Right cardiac atrium (tissue), 5 donors: ENCODE measurements around the gene DLL1. TPM values are rescaled to one million over a fixed set of nuclear protein-coding genes. Genes with fewer than 3 reads are reported as not detected.

Source experiments
- ATAC-seq, 2 donors: fragments of 200-7000 bp; cut with Tn5 transposase; one replicate each; pipeline versions ENCODE4 v1.8.0 to v1.9.1; 2020; ENCODE audit warnings: moderate library complexity in 2 of 2, mild to moderate bottlenecking in 1 of 2
- DNase-seq, 3 donors: peaks; one replicate each; pipeline ENCODE4 v3.0.0-alpha.2; 2020
- H3K27ac ChIP-seq: one replicate; pipeline ENCODE4 v1.5.1; 2013; ENCODE audit warnings: mild to moderate bottlenecking, low read length, control low read depth, moderate library complexity
- H3K27me3 ChIP-seq: one replicate; pipeline ENCODE4 v1.6.1; 2013; ENCODE audit not compliant: control insufficient read depth, insufficient read depth
- H3K4me1 ChIP-seq: one replicate; pipeline ENCODE4 v1.6.1; 2013; ENCODE audit warnings: low read length; ENCODE audit not compliant: control insufficient read depth, insufficient read depth
- H3K4me3 ChIP-seq: one replicate; pipeline ENCODE4 v1.5.1; 2013; ENCODE audit warnings: low read length, control low read depth
- H3K9me3 ChIP-seq: one replicate; pipeline ENCODE4 v1.6.1; 2013; ENCODE audit warnings: low read length; ENCODE audit not compliant: control insufficient read depth
- WGBS: extraction: QIAGEN DNeasy Blood & Tissue Kit; methylation state at CpG from one replicate; pipeline ENCODE4 v1.1.7; 2013; 5-methylcytosine and 5-hydroxymethylcytosine counted together
- intact Hi-C, 4 donors: fragments of 100-400 bp; cut with DNase I; formaldehyde crosslinking; loops; one replicate each; pipeline versions ENCODE4 v1.11.0 to v1.14.0; 2022 to 2023
- polyA plus RNA-seq: library from polyadenylated mRNA; stranded (reverse); fragments of 200-250 nt; gene quantifications from one replicate; pipeline ENCODE4 v1.2.3, GENCODE V29; 2013
- total RNA-seq, 4 donors: library from RNA; stranded (reverse); fragmentation: NEBNext Ultra II Directional; extraction: Animal tissue kit (Norgen Biotek cat#: 25700); gene quantifications; one replicate each; pipeline ENCODE4 v1.2.1, GENCODE V29; 2021
- donor health status: healthy with polysubstance abuse.
- donor health status: DM: no; HTN: yes; CAD: no.
- donor health status: DM: no; HTN: no; CAD: no.
- donor health status: DM: no; HTN: yes; CAD: no; lungs with severe emphysema.
- donor health status: DM: yes; HTN: yes; CAD: no.

Gene DLL1
- total and polyA plus RNA-seq, 5 donors, result 23.9 to 29.2 (median 25.8) TPM

DNA sequence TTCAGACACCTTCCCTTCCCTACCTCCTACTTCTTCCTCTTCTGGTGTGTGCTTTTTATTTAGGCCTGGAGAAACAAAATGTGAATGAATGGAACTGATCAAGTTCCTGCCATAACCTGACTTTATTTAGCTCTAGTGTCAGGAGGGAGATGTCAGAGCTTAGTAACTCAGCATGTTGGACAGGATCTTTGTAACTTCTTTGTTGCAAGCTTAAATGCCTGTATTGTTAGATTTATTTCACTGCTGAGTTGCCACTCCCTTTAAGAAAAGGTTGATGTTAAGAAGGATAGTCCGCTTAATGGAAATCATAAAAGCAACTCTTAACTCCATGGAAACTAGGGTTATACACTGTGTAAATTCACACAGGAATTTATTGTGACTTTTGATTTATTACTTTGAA lies 17.9 kb upstream of the DLL1 start:
- H3K27ac ChIP-seq, result no peak overlapping the region
- no peak overlapping the region for H3K4me3 ChIP-seq
- peaks cover 12% of the 10 kb centered on the region for H3K4me1 ChIP-seq
- 96% methylated on average over 1 of the region's 1 CpG for WGBS
- no peaks in the 10 kb centered on the region for H3K9me3 ChIP-seq
- intact Hi-C loops, result loop anchor here in 1 of 4 donors (10.0 kb wide), 1 partner anchor 216 kb away; no protein-coding TSS in a partner anchor
- ATAC-seq, result no peak
- no peaks in the 10 kb centered on the region for H3K27me3 ChIP-seq
- no peak for DNase-seq

DNA sequence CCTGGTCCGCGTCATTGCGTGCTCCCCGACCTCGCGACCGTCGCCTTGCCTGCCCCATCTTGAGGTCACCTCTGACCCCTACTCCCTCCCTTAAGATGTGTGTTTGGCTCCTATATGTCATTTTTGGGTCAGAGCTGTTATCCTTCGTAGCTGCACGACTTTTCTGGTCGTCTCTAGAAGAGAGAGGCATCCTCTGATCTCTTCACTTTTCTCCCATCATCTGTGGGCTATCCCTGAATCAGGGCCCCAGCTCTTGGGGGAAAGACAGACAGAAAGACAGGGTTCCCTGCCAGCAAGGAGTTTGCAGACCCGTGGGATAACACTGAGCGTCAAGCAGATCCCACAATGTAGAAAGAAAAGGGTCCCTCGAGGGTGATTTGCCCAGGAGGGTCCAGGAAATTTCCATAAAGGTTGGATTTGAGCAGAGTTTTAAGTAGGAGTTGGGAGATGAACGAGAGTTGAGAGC lies 16.2 kb upstream of the DLL1 start:
- 8% methylated on average over 15 of the region's 15 CpGs for WGBS
- Histone ChIP-seq H3K4me1 (peaks cover 9% of the 10 kb centered on the region), H3K27ac (peak overlapping the region; percentile 66), H3K9me3 (no peaks in the 10 kb centered on the region), H3K27me3 (no peaks in the 10 kb centered on the region), H3K4me3 (peak overlapping the region; percentile 62)
- intact Hi-C loops, result loop anchor here in 1 of 4 donors (10.0 kb wide), 1 partner anchor 218 kb away; no protein-coding TSS in a partner anchor
- ATAC-seq (no peak), DNase-seq (no peak)

DNA sequence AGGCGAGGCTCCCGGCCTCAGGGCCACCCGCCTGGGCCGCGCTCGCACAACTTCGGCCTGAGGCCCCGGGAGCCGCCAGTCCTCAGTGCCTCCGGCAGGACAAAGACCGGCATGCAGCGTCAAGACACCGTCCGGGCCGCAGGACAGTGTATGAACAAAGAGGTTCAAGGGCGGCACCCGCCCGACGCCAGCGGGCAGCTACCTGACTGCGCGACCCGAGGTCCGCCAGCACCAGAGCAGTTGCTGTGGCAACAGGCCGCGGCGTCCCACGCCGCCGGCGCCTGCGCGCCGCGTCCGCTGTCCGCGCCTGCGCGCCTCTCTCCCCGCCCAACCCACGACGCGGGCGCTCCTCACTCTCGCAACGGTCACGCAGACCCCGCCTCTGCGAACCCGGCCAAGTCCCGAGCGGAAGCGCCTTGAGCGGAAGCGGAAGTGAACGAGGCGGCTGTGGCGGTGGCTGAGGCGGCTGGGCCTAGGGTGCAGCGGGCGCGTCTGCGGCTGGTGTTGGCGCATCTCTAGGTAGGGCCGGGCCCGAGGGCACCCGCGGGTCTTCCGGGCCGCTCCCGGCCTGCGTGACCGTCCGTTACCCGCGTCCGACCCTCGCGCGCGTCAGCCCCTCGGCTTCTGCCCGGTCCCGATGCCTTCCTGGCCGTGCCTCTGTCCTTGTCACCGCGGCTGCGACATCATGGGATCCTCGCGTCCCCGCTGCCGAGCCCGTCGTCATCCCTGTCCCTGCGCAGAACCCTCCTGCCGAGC lies 15.6 kb upstream of the DLL1 start, which contains the start of gene FAM120B:
Gene FAM120B (plus strand): TSS at position 435 of the 756 bp plus-strand sequence. CDS start 10,633 bp downstream, outside the sequence.
- H3K4me1 ChIP-seq, result peaks cover 9% of the 10 kb centered on the region
- H3K4me3 ChIP-seq, result peak within 1 kb of the TSS; percentile 62
- ATAC-seq, result peak; percentile 99
- intact Hi-C loops, result loop anchor here in 1 of 4 donors (10.0 kb wide), 1 partner anchor 218 kb away; no protein-coding TSS in a partner anchor
- H3K9me3 ChIP-seq, result no peaks in the 10 kb centered on the region
- peak; percentile 98 to 99 (median 99) for DNase-seq
- H3K27ac ChIP-seq, result peak within 1 kb of the TSS; percentile 66
- under 1% methylated on average over 97 of the region's 97 CpGs for WGBS
- H3K27me3 ChIP-seq, result no peaks in the 10 kb centered on the region

DNA sequence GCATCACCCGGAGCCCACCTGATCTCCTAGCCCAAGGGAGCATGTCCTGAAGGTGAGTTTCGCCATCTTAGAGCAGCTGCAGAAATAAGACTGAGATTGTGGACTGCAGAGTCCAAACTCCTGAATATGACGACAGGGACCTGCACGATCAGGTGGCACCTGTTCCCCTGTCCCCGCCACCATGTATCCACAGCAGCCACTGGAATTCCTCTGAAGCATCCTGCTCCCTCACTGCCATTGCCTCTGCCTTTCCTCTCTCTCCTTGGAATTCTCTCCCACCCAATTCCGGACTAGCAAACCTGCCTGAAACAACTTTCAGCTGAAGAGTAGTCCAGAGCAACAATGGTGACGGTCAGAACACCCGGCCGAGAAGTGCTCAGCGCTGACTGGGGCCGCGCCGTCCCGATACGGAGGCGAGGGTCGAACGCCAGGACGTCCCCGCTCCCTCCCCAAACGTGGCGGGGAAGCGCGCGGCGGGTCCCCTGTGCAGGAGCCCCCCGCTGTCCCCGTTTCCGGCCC lies 15.0 kb upstream of the DLL1 start:
- Histone ChIP-seq H3K4me1 (peaks cover 9% of the 10 kb centered on the region), H3K27ac (no peak overlapping the region), H3K9me3 (no peaks in the 10 kb centered on the region), H3K4me3 (peak overlapping the region; percentile 59), H3K27me3 (no peaks in the 10 kb centered on the region)
- WGBS, result 13% methylated on average over 29 of the region's 29 CpGs
- DNase-seq, result no peak
- ATAC-seq, result no peak
- intact Hi-C loops, result loop anchor here in 1 of 4 donors (10.0 kb wide), 1 partner anchor 219 kb away; no protein-coding TSS in a partner anchor

DNA sequence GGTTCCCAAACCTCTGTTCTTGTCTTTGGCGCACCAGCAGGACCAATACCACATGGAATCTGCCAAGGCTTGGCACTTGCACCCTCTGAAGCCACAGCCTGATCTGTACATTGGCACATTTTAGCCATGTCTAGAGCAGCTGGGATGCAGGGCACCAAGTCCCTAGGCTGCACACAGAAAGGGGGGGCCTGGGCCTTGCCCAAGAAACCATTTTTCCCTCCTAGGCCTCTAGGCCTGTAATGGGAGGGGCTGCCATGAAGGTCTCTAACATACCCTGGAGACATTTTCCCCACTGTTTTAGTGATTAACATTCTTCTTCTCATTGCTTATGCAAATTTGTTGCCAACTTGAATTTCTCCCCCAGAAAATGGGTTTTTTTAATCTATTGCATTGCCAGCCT lies 10.3 kb upstream of the DLL1 start:
- 94% methylated on average over 1 of the region's 1 CpG for WGBS
- DNase-seq (no peak), ATAC-seq (no peak)
- intact Hi-C loops, result loop anchor here in 1 of 4 donors (10.0 kb wide), 1 partner anchor 224 kb away; no protein-coding TSS in a partner anchor
- Histone ChIP-seq H3K4me3 (no peak overlapping the region), H3K4me1 (peaks cover 2% of the 10 kb centered on the region), H3K9me3 (no peaks in the 10 kb centered on the region), H3K27ac (no peak overlapping the region), H3K27me3 (no peaks in the 10 kb centered on the region)

DNA sequence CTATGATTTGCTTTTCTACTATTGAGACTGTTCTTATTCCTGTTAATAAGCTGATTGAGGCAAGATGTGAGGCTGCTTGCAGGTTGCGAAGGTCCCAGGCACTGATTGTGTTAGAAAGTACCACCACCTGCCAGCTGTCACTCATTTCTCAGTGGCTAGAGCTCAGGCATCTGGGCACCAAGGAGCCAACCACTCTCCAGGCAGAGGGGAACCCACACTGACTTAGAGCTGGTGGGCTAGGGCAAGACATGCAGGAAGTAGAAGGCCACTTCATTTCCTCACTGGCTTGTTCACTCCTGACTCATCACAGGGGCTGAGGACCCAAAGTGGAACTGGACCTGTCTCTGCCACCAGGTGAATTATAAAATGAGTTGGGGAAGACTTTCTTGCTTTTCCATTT lies 7.8 kb upstream of the DLL1 start:
- WGBS, result 100% methylated on average over 1 of the region's 1 CpG
- intact Hi-C loops, result loop anchor here in 3 of 4 donors (5.0 to 10.0 kb wide), 5 partner anchors 226 to 466 kb away; no protein-coding TSS in a partner anchor
- no peaks in the 10 kb centered on the region for H3K27me3 ChIP-seq
- H3K4me1 ChIP-seq, result peaks cover 7% of the 10 kb centered on the region
- ATAC-seq, result no peak
- H3K4me3 ChIP-seq, result no peak overlapping the region
- no peak for DNase-seq
- no peaks in the 10 kb centered on the region for H3K9me3 ChIP-seq
- no peak overlapping the region for H3K27ac ChIP-seq

DNA sequence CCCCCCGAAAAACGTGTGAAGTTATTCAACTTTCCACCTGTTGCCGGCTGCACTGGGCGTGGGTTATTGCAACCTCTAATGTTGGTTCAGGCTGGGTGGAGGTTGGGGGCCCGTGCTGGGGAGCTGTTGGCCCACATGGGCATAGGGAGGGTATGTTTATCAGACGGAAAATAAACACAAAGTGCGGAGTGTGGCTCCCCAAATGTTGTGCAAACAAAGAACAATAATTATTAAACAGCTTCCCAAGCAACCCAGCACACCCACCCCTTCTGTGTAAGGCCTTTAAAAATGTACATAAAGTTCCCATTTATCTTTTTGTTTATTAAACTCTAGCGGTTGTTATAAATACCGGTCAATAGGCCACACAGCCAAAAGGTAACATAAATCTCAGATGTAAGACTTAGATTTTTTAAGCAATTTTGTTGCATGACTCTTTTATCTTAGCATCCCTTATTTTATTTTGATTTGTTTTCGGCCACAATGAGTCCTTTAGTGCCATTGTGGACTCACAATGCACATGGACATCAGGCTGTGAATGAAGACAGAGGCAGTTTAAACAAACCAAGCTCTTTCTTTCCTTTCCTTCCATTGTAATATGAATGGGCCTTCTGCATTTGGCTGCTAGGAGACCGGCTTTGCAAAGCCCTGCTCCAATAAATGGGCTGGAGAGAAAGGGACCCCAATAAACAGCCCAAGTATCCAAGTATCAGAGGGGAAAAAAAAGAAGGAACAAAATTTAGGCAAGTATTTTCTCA lies 6.9 kb upstream of the DLL1 start:
- no peak overlapping the region for H3K4me3 ChIP-seq
- H3K27me3 ChIP-seq, result no peaks in the 10 kb centered on the region
- ATAC-seq (no peak), DNase-seq (no peak)
- peaks cover 7% of the 10 kb centered on the region for H3K4me1 ChIP-seq
- no peak overlapping the region for H3K27ac ChIP-seq
- H3K9me3 ChIP-seq, result no peaks in the 10 kb centered on the region
- WGBS, result 72% methylated on average over 11 of the region's 11 CpGs
- intact Hi-C loops, result loop anchor here in 3 of 4 donors (5.0 to 10.0 kb wide), 5 partner anchors 227 to 465 kb away; no protein-coding TSS in a partner anchor

DNA sequence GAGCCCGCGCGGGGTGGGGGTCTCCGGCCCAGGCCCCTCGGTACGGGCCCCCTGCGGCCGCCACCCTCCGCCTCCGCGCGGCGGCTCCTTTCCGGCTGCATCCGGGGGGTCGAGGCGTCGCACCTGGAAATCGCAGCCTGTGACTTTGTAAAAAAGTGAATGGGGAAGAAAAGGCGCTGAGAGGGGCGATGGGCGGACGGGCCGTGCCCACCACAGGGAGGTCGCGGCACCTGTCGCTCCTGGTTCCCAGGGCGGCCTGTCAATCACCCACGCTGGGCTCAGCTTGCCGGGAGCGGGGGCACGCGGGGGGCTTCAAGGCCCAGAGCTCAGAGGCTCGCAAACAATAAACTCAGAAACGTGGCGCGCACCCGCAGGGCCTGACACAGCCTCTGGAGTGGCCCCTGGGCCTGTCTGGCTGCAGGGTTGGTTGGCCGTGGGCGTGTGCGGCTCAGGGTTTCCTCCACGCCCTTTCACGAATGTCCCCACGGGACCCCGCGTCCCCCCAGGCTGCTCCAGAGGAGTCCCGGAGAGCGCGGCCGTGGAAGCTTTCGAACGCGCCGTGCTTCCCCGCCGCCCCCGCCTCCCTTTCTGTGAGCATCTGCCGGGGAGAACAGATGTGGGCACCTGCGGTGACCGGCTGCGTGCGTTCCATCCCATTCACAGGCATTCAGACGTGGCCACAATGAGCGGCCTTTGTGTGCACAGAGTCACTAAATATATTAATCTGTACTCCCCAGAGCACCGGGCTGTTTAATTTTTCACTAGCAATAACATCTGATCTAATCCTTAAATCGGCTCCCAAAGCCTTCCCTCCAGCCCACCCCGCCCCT lies 6.1 kb upstream of the DLL1 start:
- intact Hi-C loops, result loop anchor here in 3 of 4 donors (5.0 to 10.0 kb wide), 5 partner anchors 228 to 465 kb away; no protein-coding TSS in a partner anchor
- peaks cover 7% of the 10 kb centered on the region for H3K4me1 ChIP-seq
- WGBS, result 29% methylated on average over 67 of the region's 67 CpGs
- no peak overlapping the region for H3K4me3 ChIP-seq
- no peaks in the 10 kb centered on the region for H3K27me3 ChIP-seq
- H3K27ac ChIP-seq, result no peak overlapping the region
- DNase-seq, result peak in 1 of 3 donors; percentile 60
- no peaks in the 10 kb centered on the region for H3K9me3 ChIP-seq
- no peak for ATAC-seq

DNA sequence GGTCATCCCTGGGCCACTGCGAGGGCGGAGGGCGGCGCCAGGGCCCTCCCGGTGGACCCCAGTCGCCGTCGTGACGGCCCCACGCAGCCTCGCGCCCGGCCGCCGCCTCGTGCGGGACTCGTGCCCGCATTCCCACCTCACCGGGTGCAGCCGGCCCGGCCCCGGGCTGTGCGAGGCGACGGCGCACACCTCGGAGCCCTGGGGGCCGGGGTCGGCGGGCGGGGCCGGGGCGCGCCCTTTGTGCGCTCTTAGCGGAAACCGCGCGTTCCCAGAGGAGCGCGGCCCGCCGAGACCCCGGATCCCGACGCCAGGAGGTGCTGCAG lies 5.5 kb upstream of the DLL1 start:
- 1% methylated on average over 47 of the region's 47 CpGs for WGBS
- no peak for ATAC-seq
- Histone ChIP-seq H3K9me3 (no peaks in the 10 kb centered on the region), H3K27ac (no peak overlapping the region), H3K4me1 (peaks cover 10% of the 10 kb centered on the region), H3K27me3 (no peaks in the 10 kb centered on the region), H3K4me3 (peak overlapping the region; percentile 38)
- peak in 1 of 3 donors; percentile 40 for DNase-seq
- intact Hi-C loops, result loop anchor here in 3 of 4 donors (5.0 to 10.0 kb wide), 5 partner anchors 228 to 464 kb away; no protein-coding TSS in a partner anchor
